Germinal center (tissue), 1 donor: Measurements from ENCODE around the gene C6orf58.

Experiments
- DNase-seq: peaks from one replicate; pipeline ENCODE4 v3.0.0; 2012; ENCODE audit warnings: mixed read lengths, low spot score

Gene C6orf58

GRCh38 chr6:127576874-127577273, at the start of gene C6orf58:
C6orf58 (plus strand) TSS chr6:127577174; CDS start chr6:127577186, 12 bp downstream.
- no peak for DNase-seq

DNA sequence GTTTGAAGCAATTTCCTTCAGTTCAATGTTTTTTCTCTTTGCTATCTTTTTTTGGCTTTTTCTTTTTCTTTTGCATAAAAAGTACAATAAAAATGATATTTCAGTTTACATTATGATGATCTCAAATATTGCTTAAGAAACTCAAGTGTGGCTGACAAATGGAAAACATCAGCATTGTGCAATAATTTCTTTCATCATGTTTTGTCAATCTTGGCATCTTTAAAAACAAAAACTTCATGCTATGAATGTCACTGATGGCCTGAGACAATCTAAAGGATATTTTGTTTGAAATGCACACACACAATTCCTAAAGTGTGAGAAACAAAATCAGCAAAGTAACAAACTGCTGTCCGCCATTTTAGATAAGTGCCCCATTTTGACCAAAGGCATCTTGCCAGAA, 44.0 kb upstream of the C6orf58 start:
- no peak for DNase-seq

GRCh38 chr6:127533736-127534135, 43.2 kb upstream of the C6orf58 start:
- DNase-seq = no peak

- no peak for DNase-seq
These were observed 38.2 kb upstream of the C6orf58 start for GRCh38 chr6:127538750-127539264.

DNA sequence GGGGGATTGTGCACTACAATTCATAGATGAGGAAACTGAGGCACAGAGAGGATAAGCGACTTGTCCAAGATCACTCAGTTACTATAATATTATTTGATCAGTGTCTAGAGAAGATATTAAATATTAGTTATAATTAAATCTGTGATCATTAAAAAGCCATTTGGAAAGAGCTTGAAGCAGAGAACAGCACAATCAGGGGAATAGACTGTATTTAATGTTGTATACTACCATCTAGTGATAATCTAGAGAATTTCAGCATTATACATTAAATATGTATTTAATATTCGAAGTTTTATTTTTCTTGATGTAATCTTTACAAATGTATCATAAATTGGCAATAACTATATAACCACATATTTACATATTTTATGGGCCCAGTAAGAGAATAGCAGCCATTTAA, 37.7 kb upstream of the C6orf58 start:
- DNase-seq = no peak

DNA sequence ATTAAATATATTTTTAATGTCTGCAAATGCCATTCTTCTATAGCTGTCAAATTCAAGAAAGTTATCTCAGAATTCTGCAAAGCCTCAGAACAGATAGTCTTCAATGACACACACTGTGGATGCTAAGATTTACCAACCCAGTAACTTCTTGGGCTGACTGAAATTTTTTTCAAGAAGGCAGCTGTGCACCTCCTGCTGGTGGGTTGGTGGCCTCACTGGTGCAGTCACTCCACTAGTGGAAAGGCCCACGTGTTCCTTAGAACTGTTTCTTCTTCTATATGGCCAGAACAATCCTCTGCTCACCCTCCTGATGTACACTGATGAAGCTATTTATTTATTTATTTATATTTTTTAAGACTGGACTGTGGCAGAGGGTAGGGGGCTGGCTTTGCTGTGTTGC, 29.8 kb upstream of the C6orf58 start:
- no peak for DNase-seq

- no peak for DNase-seq
These were observed 28.9 kb upstream of the C6orf58 start for GRCh38 chr6:127547904-127548649.

- DNase-seq = no peak
These were observed 26.6 kb upstream of the C6orf58 start for GRCh38 chr6:127550403-127550802.

DNA sequence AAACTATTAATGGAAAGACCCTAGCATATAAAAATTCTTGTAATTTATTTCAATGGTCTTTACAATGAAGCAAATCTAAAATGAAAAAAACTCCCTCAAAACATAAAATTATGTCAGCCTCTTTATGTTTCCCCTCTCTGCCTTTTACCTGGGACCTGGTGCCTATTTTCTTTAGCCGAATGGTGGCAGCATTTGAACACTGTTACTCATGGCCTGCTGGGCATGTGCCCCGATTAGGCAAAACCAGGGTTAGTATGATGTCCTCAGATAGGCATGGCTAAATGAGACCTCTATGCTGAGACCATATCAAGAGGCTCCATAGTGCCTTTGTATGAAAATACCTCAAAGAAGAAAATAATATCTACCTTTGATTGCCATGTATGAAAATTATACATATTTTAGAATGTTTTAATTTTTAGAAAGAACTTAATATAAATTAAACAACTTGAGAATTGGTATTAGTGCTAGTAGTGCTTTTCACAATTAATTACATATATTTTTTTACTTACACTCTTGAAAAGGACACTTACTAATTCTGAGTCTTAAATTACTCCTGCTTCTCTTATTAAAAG, 22.5 kb upstream of the C6orf58 start:
- no peak for DNase-seq

DNA sequence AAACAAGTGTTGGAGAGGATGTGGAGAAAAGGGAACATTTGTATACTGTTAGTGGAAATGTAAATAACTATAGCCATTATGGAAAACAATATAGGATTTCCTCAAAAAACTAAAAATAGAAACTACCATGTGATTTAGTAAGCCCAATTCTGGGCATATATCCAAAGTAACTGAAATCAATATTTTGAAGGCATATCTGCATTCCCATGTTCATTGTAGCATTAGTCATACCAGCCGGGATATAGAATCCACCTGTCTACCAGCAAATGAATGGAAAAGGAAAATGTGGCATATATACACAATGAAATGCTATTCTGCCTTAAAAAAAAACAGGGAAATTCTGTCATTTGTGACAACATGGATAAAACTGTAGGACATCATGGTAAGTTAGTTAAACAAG, 15.3 kb upstream of the C6orf58 start:
- no peak for DNase-seq

DNA sequence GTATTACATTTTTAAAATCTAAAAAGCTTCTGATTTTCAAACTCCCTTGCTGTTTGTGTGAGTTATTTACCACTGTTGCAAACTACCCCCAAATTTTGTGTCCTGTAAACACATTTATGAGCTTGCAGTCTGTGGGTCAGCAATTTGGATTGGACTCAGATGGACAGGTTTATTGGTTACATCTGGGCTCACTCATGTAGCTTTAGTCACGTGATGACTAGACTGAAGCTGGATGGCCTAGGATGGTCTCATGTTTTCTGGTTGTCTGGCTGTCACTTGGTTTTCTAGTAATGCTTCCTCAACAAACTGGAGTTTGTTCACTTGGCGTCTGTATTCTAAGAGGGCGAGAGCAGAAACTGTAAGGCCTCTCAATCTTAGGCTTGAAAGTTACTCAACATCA, 12.2 kb upstream of the C6orf58 start:
- DNase-seq = no peak

DNA sequence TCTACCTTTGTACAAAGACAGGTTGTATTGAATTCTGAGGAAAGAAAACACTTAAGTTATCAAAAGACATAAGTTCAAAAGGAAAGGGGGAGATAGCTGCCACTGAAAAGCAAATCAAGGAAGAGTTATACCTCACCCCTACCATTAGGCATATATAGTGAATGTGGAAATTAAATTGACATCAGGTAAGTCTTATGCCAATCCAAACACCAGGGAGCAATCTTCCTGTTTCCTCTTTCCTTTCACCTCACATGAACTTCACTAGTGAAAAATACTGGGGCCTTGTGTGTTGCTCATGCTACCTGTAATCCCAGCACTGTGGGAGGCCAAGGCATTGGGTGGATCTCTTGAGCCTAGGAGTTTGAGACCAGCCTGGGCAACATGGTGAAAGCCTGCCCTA, 10.9 kb upstream of the C6orf58 start:
- DNase-seq = no peak

- DNase-seq = no peak
These were observed 10.3 kb upstream of the C6orf58 start for GRCh38 chr6:127566651-127567050.

DNA sequence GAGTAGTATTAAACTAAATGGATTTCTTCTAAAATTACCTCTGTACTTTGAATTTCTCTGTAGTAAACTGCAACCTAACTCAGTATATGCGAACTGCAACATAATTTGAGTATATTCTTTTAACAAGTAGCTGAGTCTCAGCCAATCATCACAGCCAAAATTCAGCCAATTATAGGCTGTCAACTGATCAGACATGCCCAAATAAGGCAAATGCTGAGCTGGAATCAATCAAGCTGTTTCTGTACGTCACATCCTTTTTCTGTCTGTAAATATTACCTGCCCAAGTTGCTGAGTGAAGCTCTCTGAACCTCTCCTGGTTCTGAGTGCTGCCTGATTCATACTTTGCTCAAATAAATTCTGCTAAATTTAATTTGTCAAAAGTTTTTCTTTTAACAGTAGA, 9.5 kb upstream of the C6orf58 start:
- no peak for DNase-seq

GRCh38 chr6:127570739-127571389, 6.1 kb upstream of the C6orf58 start:
- no peak for DNase-seq

- DNase-seq = no peak
These were observed 1.9 kb downstream of the C6orf58 start for GRCh38 chr6:127578900-127579299.

DNA sequence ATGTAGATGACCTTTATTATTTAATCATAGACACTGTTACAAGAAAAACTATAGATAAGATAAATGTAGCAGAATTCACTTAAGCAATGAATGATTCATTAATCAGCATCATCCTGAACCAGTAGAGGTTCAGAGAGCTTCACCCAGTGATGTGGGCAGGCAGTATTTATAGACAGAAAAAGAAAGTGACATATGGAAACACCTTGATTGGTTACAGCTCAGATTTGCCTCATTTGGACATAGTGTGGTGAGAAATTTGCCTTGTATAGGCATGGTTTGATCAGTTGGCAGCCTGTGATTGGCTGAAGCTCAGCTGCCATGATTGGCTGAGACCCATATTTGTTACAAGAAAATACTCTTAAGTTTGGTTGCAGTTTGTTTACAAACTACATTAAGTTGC, 4.6 kb downstream of the C6orf58 start:
- no peak for DNase-seq

DNA sequence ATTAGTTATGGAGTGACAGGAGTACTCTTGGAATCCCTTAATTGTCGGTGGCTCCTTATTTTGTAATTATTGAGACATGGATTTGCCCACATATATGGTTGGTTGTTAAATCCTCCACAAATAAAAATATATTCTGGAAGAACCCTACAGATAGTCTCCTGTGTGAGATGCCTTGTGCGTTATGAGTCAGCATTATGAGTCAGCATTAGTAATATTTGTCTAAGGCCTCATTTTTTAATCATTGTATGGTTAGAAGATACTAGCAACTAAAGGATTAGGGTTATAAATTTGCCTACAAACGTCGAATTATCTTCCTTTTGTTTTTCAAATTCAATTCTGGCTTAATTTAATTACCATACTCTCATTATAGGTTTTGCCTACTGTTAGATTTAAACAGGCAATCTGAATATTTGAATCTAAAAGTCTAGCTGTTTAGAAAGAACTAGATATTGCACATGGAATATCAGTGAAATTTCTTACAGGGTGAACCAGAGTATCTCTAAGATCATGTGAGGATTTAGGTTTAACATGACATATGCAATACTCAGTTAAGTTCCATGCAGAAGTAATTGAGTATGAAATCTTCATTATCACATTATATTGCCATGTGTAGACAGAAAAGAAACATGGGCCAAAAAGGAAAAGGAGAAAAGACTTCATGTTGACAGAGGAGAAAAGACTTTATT, 5.9 kb downstream of the C6orf58 start:
- DNase-seq = no peak

GRCh38 chr6:127585123-127585522, 8.1 kb downstream of the C6orf58 start:
- DNase-seq = no peak

GRCh38 chr6:127586372-127586771, 9.4 kb downstream of the C6orf58 start:
- no peak for DNase-seq

DNA sequence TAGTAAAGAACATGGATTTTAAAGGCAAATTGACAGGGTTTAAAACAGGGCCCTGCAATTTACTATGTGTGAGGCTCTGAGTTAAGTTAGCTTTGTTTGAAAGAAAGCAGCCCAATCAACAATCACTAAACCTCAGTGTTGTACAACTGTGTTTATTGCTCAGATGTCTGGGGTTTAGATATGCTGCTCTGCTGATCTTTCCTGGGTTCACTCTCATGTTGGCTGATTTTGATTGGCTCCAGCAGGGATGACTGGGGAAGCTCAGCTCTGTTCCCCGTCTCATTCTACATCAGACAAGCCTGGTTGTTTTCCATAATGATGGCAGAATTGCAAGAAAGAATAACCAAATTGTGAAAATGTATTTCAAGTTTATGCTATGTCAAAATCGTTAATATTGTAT, 10.9 kb downstream of the C6orf58 start:
- no peak for DNase-seq

GRCh38 chr6:127589135-127589534, 12.2 kb downstream of the C6orf58 start:
- no peak for DNase-seq

DNA sequence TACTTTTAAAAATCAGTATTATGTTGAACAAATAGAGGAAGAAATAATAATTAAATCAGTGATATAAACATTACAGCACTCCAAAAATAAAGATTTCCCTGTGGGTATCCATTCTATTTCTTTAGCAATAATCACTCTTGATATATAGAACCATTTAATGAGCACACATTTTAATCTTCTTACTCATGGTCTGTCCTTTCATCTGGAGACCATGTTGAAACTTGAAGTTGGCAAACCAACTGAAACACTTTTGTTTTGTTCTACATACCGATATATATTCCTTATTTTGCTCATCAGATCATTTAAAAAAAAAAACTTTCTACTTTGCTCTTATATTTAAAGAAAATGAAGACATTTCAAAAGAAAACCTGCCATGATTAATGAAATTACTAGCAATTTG, 13.4 kb downstream of the C6orf58 start:
- no peak for DNase-seq
